Thyroid gland (tissue), 4 donors: Measurements from ENCODE around the gene C2orf69. TPM values are rescaled to one million over a fixed set of nuclear protein-coding genes. Genes with fewer than 3 reads are reported as not detected.

ENCODE experiments used
- DNase-seq, 2 donors: peaks; one replicate each; pipeline ENCODE4 v3.0.0-alpha.2; 2019
- H3K27ac ChIP-seq, 3 donors: fragments of 200-600 bp; sonication (generic); 1 replicate in 2 of 3; 2 replicates in 1 of 3; pipeline ENCODE4 v1.5.1; 2016 to 2019; ENCODE audit warnings: mild to moderate bottlenecking in 1 of 3, moderate library complexity in 1 of 3
- H3K27me3 ChIP-seq: fragments of 200-600 bp; sonication (generic); one replicate; pipeline ENCODE4 v1.5.1; 2019
- H3K36me3 ChIP-seq, 2 donors: fragments of 200-600 bp; sonication (generic); one replicate each; pipeline ENCODE4 v1.5.1; 2016 to 2019
- H3K4me1 ChIP-seq, 2 donors: fragments of 200-600 bp; sonication (generic); one replicate each; pipeline ENCODE4 v1.5.1; 2017 to 2019
- H3K4me3 ChIP-seq, 3 donors: fragments of 200-600 bp; sonication (generic); replicated peaks in 1 of 3; 1 replicate in 2 of 3; 2 replicates in 1 of 3; pipeline ENCODE4 v1.5.1; 2016; ENCODE audit warnings: mild to moderate bottlenecking in 1 of 3
- H3K9me3 ChIP-seq: fragments of 200-600 bp; sonication (generic); one replicate; pipeline ENCODE4 v1.5.1; 2017
- CTCF ChIP-seq, 6 experiments: fragments of 200-600 bp in 3 of 6; fragments of 450-650 bp in 3 of 6; sonication (generic) in 3 of 6; IDR thresholded peaks; one replicate each; pipeline ENCODE4 v1.5.1; 2016 to 2019; ENCODE audit warnings: antibody characterized with exemption in 6 of 6, mild to moderate bottlenecking in 2 of 6, inconsistent platforms in 1 of 6, moderate library complexity in 1 of 6
- POLR2A ChIP-seq, 2 donors: fragments of 450-650 bp; IDR thresholded peaks; one replicate each; pipeline ENCODE4 v1.6.1; 2017; ENCODE audit warnings: antibody characterized with exemption in 2 of 2, mild to moderate bottlenecking in 2 of 2, moderate library complexity in 1 of 2
- WGBS, 2 donors: methylation state at CpG; one replicate each; pipeline ENCODE4 v1.1.5; 2017; 5-methylcytosine and 5-hydroxymethylcytosine counted together
- intact Hi-C: fragments of 100-400 bp; cut with DNase I; formaldehyde crosslinking; loops from one replicate; pipeline ENCODE4 v1.15.1; 2023
- small RNA-seq: library from RNA; depleted of rRNA; stranded (forward); fragments of <200 nt; gene quantifications from one replicate; pipeline ENCODE3, GENCODE V24; 2016
- total RNA-seq, 4 donors: library from RNA; depleted of rRNA; stranded (reverse); fragments of >200 nt; gene quantifications; one replicate each; pipeline ENCODE4 v1.2.3, GENCODE V29; 2016

C2orf69 gene
- total RNA-seq, 4 donors from 2014 or later, result 11.3 to 12.8 (median 12.3) TPM

GRCh38 chr2:199972088-199972626, 61.1 kb downstream of the C2orf69 start:
- H3K27ac ChIP-seq, result no peak overlapping the region
- H3K4me3 ChIP-seq, result no peak overlapping the region
- no peak for DNase-seq
- no peaks in the 10 kb centered on the region for H3K9me3 ChIP-seq
- intact Hi-C loops, result no loop called here
- 92 to 93% methylated on average over 6 of the region's 6 CpGs for WGBS, 2 donors
- TF ChIP-seq POLR2A (IDR thresholded peaks at IDR 0.05) (no peak), CTCF (IDR thresholded peaks at IDR 0.05) (no peak)
- H3K36me3 ChIP-seq, result no peaks in the 10 kb centered on the region
- no peaks in the 10 kb centered on the region for H3K27me3 ChIP-seq
- H3K4me1 ChIP-seq, result no peaks in the 10 kb centered on the region

GRCh38 chr2:199973703-199974102, 62.6 kb downstream of the C2orf69 start:
- Histone ChIP-seq H3K4me3 (no peak overlapping the region), H3K4me1 (no peaks in the 10 kb centered on the region), H3K27me3 (no peaks in the 10 kb centered on the region), H3K27ac (no peak overlapping the region), H3K36me3 (no peaks in the 10 kb centered on the region), H3K9me3 (no peaks in the 10 kb centered on the region)
- 21 to 22% methylated on average over 2 of the region's 2 CpGs for WGBS, 2 donors
- no peak for DNase-seq
- intact Hi-C loops, result no loop called here
- TF ChIP-seq CTCF (IDR thresholded peaks at IDR 0.05), result peak in 4 of 6 experiments; percentile 6 to 59 (median 48)
- no peak for TF ChIP-seq POLR2A (IDR thresholded peaks at IDR 0.05)

- no peaks in the 10 kb centered on the region for H3K27me3 ChIP-seq
- peaks cover 0 to 4% of the 10 kb centered on the region in 2 donors for H3K4me1 ChIP-seq
- H3K9me3 ChIP-seq, result no peaks in the 10 kb centered on the region
- no peak for DNase-seq
- no peaks in the 10 kb centered on the region for H3K36me3 ChIP-seq
- 89 to 93% methylated on average over 3 of the region's 3 CpGs for WGBS, 2 donors
- H3K27ac ChIP-seq, result no peak overlapping the region
- intact Hi-C loops, result no loop called here
- no peak overlapping the region for H3K4me3 ChIP-seq
- TF ChIP-seq POLR2A (IDR thresholded peaks at IDR 0.05) (no peak), CTCF (IDR thresholded peaks at IDR 0.05) (no peak)
These were observed 64.3 kb downstream of the C2orf69 start for GRCh38 chr2:199975273-199975895.

Small RNA genes within 50 kb of the gene (small RNA-seq; reads per million reads assigned to genes)
- gene AC108032.1 (not detected), gene RN7SL717P (not detected)

Other genes with a start within 250 kb of the C2orf69 start
- 10 to 100 TPM in 2 of 4 donors, 1 to 10 TPM in 2; 6.2 to 20.9 (median 13.4) TPM for gene FTCDNL1, start 60.1 kb upstream of the C2orf69 start, total RNA-seq
- gene TYW5, start 44.2 kb downstream of the C2orf69 start, total RNA-seq, result 10 to 100 TPM in 2 of 4 donors, 1 to 10 TPM in 2; 9.0 to 18.9 (median 11.1) TPM
- gene MAIP1, start 44.3 kb downstream of the C2orf69 start, total RNA-seq, result 10 to 100 TPM; 18.9 to 28.6 (median 25.9) TPM